CD4-positive, alpha-beta T cell treated with Interleukin-12 subunit alpha and Interleukin-12 subunit beta, for 1 hour (primary cell): ENCODE data around the gene LAP3.
"Not testable (repeated sequence)": the region's sequence is repeated elsewhere in the genome, so short reads cannot be mapped to it uniquely, and the experiment has no call there.

ENCODE experiments used
- DNase-seq: peaks from one replicate; pipeline ENCODE4 v3.0.0-alpha.2; 2020

LAP3 gene

DNA sequence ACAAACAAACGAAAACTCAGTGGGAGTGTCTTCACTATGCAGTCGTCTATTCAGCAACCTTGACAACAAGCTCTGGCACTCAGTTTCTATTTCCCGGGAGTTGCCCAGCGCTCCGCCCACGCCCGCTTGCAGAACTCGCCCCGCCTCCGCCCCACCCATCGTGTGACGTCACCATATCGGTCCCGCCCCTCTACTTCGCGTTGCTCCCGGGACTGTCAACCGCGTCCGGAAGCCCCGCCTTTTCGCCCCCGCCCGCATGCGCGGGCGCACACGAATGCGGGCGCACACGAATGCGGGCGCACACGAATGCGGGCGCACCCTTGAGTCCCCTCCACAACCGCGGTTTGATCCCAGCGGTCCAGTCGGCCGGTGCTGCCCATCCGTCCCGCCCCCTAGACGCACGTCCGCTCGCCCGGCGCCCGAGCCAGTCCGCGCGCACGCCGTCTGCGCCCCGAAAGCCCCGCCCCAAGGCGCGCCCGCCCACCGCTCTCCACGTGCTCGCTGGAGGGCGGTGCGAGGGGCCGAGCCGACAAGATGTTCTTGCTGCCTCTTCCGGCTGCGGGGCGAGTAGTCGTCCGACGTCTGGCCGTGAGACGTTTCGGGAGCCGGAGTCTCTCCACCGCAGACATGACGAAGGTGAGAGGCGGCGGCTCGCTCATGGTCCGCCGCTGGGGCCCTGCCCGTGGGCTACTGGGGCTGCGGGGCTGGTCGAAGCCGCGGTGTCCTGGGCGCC is at the start of gene LAP3:
Gene LAP3 (plus strand): TSS at position 267 of the 733 bp plus-strand sequence. CDS start 268 bp downstream, at position 535.
- peak; percentile 99 for DNase-seq

DNA sequence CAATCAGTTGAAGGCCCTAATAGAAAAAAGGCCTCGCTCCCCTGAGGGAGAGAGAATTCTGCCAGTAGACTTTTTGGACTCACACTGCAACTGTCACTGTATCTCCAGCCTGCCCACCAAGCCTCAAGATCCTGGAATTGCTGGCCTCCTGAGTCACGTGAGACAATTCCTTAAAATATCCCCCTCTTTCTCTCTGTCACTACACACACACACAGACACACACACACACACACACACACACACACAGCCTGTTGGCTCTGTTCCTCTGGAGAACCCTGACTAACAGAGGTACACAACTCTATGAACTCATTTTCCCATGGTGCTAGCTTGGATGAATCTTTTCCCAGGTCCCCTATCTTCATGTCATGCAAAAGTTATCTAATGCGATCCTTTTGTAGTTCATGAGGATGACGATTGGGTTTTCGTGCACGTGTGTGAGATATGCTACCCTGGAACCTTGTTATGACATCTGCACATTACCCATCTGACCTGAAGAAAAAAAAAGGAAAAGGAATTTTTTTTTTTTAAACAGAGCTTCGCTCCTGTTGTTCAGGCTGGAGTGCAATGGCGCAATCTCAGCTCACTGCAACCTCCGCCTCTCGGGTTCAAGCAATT is 48.3 kb upstream of the LAP3 start:
- no peak for DNase-seq

DNA sequence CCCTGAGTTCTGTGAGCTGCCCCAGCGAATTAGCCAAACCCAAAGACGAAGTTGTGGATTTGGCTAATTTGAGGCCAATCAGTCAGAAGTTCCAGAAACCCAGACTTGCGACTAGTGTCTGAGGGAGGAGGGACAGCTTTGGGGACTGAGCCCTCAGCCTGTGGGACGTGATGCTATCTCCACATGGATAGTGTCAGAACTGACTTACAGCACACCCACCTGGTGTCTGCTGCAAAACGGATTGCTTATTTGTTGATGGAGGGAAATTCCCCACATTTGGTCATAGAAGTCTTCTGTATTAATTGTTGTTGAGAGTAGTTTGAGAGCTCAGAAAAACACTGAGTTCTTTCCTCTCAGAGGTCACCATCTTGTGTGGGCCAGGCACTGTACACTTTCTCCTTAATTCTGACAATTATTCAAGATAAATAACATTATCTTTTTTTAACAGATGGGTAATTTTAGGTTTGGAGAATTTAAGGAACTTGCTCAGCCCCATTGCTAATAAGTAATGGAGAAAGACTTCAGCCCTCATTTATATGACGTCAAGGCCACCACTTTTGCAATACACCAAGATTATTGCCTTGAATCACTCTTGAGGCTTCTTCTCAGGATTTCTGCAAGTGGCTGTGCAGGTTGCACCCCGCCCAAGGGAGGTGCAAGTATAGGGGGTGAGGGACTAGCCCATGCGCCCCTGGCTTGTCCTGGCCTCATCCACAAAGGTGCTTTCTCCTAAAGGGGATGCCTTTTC is 45.3 kb upstream of the LAP3 start:
- DNase-seq = no peak

DNA sequence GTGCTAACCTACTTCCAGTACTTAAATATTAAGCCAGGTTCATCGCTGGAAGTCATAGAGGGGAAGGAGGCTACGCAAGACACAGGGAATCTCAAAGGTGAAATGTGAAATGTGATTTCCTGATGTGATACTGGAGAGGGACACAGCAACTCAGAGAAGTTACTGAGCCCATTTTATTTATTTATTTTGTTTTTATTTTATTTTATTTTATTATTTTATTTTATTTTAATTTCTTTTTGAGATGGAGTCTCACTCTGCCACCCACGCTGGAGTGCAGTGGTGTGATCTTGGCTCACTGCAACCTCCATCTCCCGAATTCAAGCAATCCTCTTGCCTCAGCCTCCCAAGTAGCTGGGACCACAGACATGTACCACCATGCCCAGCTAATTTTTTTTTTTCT is 42.3 kb upstream of the LAP3 start:
- DNase-seq = no peak

DNA sequence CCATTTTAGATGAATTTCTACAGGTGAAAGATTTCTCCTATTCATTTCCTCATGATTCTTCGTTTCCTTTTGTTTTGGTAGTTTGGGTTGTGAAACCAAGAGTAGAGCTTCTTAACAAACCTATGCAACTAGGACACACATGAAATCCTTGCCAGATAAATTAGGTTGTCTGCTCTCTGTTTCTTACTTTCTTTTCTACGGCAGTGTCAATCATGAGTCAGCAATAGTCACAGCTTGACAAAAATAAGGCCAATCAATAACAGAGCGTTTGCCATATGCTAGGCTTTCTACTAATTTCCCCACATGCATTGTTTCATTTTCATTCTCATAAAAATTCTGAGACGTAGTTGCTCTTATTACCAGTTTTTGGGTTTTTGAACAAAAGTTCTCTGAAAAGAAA is 41.8 kb upstream of the LAP3 start:
- DNase-seq = no peak

DNA sequence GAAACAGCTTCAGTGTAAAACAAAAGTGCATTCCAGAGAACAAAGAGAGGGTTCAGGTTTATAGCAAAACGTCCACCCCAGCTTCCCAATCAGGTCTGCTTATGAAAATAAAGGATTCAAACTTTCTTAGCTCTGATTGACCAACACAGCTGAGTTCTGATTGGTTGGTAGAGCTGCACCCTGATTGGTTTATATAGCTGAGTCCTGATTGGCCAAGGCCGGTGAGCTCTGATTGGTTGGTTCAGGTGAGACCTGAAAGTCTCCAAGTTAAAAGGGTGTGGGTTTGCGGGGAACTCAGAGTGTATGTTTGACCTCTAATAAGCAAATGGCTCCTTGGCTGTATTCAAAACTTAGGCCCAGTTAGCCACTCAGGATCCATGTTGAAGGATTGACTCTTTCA is 41.1 kb upstream of the LAP3 start:
- DNase-seq = no peak

DNA sequence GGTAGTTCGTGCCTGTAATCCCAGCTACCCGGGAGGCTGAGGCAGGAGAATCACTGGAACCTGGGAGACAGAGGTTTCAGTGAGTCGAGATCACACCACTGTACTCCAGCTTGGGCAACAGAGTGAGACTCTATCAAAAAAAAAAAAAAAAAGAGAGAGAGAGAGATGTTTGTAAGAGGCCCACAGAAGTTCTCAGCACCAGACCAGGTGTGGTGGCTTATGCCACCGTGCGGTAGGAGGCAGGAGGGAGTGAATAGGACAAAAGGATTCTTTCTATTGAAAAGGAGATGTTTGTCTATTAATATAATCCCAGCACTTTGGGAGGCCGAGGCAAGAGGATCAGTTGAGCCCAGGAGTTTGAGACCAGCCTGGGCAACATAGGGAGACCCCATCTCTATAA is 39.9 kb upstream of the LAP3 start:
- DNase-seq = not testable (repeated sequence)

DNA sequence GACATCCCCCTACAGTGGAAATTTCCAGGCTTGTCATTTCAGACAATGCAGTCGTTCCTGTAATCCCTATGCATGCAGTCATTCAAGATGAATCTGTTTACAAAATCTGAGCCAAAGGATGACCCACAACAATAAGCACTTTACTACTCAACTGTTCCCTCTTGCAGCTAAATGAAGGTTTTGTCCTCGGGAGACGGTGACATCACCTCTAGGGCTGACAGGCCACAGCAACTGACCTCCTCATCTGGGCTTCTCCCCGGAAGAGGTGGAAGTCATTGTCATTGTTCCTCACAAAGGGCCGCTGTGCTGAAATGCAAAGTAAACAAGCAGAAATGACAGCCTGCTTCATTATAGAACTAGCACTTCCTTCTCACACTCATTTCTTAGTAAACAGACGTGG is 32.8 kb upstream of the LAP3 start:
- DNase-seq = no peak

DNA sequence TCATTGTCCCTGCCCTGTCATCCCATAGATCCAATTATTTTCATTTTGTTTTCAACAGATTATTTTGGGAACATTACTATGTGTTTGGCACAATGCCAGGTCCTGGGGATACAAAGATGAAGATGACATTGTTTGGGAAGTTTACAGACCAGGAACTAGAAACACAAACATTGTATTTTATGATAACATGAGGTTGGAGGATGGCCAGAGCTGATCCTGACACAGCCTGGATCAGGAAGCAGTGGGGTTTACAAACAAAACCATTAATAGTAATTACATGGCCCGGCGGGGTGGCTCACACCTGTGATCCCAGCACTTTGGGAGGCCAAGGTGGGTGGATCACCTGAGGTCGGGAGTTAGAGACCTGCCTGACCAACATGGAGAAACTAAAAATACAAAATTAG is 32.2 kb upstream of the LAP3 start:
- no peak for DNase-seq

DNA sequence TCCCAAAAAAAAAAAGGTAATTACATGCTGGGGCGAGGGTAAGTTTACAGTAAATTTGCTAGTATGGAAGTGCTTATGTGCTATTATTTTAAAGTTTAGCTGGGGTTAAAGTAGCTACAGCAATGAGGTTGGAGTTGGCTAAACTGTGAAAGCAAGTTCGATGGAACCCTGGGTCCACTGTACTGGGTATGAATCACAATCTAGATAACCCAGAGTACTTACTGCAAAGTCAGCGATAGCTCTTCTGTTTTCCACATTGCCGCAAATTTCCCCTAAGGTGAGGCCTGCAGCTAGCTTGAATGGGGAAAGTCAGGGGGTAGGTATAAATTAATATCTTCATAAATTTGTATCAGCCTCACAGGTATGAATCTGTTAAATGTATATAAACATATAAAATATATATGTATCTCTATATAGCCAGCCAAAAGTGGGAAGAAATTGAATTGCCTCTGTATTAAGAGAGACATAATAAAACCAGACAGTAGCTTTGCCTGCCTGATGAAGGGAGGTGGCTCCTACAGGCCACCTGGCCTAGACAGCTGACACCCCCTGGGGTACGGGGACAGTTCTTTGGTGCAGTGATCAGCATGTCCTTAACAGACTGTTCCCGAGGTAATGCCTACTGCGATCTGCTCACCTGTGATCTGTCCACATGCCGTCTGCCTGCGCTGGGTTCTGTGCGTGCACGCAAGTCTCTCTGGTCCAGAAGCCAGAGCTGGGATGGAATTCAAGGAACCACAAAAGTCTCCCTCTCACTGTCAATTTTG is 31.4 kb upstream of the LAP3 start:
- no peak for DNase-seq

DNA sequence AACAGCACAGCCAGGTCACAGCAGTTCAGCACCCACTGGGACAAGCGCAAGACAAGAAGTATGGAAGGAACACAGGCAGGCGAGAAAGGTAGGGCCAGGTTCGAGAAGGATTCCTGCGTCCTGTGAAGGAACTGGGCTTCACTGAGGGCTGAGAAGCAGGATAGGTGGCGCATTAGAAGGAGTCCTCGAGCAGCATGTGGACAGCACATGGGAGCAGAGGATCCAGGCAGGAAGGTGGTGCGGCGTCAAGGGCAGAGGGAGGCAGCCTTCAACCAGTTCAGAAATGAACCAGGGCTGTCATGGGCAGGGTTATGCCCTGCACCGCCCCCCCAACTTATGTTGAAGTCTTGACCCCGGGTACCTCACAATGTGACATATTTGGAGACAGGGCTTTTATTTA is 30.8 kb upstream of the LAP3 start:
- DNase-seq = no peak

DNA sequence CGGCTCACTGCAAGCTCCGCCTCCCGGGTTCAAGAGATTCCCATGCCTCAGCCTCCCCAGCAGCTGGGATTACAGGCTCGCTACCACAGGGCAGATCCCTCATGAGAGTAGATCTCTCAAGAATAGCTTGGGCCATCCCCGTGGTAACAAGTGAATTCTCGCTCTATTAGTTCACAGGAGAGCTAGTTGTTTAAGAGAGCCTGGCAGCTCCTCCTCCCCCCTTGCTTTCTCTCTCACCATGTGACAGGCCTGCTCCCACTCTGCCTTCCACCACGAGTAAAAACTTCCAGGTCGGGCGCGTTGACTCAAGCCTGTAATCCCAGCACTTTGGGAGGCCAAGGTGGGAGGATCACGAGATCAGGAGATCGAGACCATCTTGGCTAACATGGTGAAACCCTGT is 30.3 kb upstream of the LAP3 start:
- DNase-seq = no peak

DNA sequence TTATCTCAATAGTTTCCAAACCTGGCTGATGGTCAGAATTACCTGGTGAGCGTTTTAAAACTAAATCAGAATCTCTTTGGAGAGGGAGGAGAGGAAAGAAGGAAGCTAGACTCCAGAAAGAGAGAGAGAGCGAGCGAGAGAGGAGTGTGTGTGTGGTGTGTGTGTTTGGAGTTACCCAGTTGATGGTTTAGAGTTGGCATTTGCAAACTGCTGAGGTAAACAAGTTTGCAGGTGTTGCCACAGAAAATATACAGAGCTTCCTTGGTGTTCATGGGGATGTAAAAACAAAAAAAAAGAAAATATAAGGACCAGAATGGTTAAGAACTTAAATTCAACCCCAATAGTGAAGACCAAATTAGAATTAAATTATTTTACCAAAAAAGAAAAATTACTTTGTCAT is 26.4 kb upstream of the LAP3 start:
- DNase-seq = no peak

DNA sequence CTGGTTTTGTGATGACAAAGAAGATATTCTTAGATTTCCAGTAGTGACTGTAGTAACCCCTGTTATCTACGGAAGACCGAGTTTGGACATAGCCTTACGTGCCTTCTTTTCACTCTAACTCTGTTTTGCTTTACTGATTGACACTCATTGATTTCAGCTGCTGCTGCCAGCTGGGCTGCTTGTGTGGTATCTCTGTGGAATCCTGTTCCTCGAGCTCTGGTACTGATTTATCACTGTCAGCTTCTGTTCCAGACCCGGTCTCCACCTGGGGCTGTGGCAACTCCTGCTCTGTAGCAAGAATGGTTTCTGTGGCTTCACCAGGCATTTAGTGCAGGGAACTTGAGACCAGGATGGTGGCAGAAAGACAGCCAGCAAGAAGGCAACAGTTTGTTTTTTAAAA is 24.6 kb upstream of the LAP3 start:
- no peak for DNase-seq

DNA sequence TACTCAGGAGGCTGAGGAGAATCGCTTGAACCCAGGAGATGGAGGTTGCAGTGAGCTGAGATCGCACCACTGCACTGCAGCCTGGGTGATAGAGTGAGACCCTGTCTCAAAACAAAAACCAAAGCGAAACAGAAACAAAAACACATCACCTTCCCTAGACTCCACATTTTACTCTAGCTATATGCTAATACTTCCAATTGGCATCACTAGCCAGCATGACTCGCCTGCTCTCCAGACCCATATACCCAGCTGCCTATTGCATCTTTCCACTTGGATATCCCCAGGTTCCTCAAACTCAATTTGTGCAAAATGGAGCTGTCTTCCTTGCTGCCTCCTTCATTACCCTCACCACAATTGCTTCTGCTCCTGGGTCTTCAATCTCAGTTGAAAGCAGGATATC is 22.4 kb upstream of the LAP3 start:
- DNase-seq = no peak

DNA sequence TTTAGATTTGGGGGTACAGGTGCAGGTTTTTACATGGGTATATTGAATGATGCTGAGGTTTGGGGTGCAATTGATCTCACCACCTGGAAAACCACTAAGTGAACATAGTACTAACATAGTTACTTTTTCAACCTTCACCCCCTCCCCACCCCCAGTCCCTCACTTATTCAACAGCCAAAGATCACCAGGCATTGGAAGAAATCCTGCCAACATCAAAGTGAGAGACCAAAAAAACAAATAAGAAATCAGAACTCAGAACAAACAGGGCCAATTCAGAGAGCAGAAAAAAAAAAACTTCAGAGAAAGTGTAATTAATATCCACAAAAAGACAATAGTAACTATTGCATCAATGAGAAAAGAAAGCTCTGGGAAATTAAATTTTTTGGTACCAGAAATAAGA is 20.5 kb upstream of the LAP3 start:
- DNase-seq = no peak

DNA sequence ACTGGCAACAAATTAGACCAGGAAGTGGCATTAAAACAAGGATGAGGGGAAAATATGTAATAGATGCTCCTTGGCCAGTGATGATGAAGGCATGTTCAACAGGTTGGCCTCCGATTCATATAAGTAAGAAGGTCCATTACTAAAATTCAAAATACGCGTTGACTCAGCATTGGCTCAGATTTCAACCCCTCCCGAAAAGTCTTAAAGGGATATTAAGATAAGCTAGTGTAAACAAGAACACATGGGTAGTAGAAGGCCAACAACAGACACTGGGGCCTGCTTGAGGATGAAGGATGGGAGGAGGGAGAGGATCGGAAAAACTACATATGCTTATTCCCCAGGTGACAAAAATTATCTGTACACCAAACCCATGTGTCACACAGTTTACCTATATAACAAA is 19.1 kb upstream of the LAP3 start:
- no peak for DNase-seq

DNA sequence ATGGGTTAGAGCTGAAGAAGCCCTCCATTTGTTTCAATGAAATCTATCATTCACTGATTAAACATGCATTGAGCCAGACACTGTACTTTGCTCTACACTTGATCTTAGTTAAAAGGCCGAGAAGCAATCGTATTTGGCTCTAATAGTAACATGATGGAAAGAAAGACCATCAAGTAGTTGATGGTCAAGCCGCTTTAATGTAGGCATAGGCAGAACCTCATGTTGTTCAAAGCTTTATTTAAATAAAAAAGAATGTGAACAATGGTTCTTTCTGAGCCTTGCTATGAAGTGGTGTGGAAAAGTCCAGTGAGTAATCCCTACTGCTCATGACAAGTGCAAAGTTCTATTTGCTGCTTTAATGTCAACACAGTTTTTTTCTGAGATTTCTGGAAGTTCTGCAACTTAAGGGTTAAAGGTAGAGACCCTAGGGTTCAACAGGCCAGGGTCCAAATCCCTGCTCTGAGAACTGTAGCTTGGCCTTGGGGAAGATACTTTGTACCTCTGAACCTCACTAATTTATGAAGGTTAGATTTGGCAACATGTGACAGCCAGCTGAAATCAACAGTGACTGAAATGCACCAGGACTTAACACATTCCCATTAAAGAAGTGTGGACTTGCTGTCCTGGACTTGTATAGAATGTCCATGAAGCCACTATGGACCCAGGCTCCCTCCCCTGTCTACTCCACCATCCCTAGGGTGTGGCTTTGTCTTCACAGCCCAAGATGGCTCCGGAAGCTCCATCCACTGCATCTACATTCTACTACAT is 17.9 kb upstream of the LAP3 start:
- no peak for DNase-seq

DNA sequence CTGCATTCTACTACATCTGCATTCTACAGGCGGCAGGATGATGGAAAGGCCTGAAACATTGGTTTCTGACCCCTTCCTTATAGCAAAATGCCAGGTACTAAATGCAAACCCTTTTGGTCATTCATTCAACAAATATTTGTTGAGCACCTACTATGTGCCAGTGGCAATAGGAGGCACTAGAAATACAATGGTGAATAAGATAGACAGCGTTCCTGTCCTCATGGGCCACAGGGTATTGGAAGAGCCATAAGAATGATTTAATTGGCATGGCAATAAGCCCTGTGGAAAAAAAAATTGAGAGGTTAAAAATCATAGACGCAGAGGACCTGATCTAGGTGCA is 17.3 kb upstream of the LAP3 start:
- DNase-seq = no peak

DNA sequence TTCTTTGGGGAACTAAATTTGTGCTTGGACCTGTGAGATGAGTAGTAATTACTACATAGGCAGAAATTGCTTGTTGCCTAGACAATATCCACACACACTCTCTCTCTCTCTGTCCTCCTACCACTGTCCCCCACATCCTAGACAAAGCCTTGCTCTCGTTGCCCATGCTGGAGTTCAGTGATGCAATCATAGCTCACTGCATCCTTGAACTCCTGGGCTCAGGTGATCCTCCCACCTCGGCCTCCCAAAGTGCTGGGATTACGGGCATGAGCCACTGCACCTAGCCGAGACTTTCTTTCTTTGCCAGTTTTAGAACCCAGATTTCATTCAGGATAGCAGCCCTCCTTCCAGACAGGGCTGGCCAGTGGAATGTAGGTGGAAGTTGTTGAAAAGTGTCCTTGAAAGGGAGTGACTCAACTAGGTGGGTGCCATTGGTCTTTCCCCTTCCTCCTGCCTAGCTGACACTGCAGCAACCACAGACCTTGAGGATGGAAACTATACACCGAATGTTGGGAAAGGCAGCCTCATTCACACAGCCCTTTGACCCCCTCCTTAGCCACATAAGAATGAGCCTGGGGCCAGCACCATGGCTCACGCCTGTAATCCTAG is 16.8 kb upstream of the LAP3 start:
- no peak for DNase-seq

DNA sequence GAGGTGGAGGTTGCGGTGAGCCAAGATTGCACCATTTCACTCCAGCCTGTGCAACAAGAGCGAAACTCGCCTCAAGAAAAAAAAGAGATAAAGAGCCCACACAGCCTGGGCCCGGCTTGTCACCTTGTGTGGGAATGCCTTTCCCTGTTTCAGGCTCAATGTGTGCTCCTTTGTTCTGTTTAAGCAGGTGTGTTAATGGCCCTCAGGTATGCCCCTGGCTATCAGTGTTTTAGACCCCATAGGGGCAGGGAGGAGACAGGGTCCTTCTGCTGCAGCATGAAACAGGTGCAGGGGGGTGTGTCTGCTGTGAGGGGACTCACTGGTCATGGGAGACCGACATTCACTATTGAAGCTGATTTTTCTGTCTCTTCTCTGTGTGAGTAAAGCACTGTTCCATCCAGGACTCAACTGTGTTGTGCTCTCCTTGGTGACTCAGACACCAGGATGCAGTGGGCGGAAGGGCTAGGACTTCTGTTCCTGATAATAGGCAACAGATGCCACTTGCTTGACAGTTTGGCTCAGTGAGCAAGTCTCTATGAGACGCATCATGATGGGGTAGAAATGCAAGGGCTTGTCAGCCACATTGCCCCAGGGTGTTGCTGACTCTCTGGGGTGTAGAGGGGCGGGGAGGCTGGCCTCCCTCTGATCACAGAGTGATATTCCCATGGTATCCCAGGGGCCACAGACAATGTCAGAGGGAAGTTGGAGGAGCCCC is 15.6 kb upstream of the LAP3 start:
- no peak for DNase-seq

DNA sequence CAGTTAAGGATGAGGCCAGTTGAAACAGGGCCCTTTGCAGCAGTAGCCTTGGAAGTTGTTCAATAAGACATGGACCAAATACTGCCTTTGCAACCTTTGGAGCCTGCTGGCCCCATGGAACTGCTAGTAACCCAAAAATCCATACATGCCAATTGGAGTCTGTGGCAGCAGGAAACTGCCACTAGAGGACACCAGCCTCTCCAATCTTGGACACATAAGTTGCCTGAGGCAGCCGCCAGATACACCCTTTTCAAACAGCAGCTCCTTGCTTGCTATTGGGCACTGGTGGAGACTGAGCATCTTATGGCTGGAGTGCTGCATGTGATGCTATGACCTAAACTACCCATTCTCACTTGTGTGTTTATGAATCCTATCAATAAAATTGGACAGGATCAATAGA is 14.8 kb upstream of the LAP3 start:
- no peak for DNase-seq
